Bone marrow (tissue), 2 donors: ENCODE results near the gene RWDD1.
A peak's percentile ranks its signal among the peaks of the same experiment; 100 is the strongest.

Experiments
- DNase-seq, 2 donors: peaks; one replicate each; lab custom pipeline; 2025; lab: John Stamatoyannopoulos, UW

RWDD1 gene, protein sequence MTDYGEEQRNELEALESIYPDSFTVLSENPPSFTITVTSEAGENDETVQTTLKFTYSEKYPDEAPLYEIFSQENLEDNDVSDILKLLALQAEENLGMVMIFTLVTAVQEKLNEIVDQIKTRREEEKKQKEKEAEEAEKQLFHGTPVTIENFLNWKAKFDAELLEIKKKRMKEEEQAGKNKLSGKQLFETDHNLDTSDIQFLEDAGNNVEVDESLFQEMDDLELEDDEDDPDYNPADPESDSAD

GRCh38 chr6:116570856-116571682 is at the start of gene RWDD1:
RWDD1 (plus strand) TSS chr6:116571504; CDS start chr6:116571583, 79 bp downstream.
- DNase-seq: peak; percentile 86 to 99

- DNase-seq: no peak
Observed at GRCh38 chr6:116522896-116523295, 48.4 kb upstream of the RWDD1 start.

- DNase-seq: no peak
Observed at GRCh38 chr6:116524236-116524635, 47.1 kb upstream of the RWDD1 start.

GRCh38 chr6:116528133-116528532 is 43.2 kb upstream of the RWDD1 start:
- no peak for DNase-seq

- no peak for DNase-seq
Observed at GRCh38 chr6:116528780-116529179, 42.5 kb upstream of the RWDD1 start.

GRCh38 chr6:116529466-116530290 is 41.6 kb upstream of the RWDD1 start:
- no peak for DNase-seq

GRCh38 chr6:116530436-116530835 is 40.9 kb upstream of the RWDD1 start:
- DNase-seq: no peak

DNA sequence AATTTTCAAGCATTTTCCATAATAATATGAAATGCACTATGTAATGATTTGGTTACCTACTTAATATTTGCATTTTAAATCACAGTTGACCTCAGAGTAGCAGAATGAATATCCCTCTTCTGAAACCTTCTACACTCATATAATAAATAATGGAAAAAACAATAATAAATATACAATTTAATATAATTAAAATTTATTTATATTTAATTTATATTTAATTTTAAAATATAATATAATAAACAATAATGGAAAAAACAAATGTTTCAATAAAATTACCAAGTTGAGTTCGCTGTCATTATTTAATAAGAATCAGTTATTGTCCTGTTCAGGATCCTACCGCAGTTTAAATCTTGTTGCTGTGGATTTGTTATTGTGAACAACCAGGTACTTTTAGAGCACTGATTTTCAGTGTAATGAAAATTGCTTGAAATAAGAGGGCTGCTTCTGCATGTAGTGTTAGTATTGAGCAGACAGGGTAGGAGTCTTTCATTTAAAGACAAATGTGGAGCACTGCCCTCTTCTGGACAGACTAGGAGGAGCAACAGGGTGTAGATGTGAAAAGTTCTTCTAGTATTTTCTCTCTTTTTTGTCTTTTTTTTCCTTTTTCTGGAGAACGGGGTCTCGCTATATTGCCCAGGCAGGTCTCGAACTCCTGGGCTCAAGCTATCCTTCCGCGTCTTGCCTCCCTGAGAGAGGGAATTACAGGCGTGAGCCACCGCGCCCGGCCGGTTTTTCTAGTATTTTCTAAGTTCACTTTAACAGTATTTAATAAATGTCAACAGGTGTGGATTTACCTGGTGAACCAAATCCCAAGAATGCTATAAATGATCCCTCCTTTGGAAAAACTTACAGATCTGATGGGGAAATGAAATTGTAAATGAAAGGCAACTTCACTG is 39.4 kb upstream of the RWDD1 start:
- peak; percentile 1 to 84 for DNase-seq

GRCh38 chr6:116533233-116533957 is 37.9 kb upstream of the RWDD1 start:
- no peak for DNase-seq

GRCh38 chr6:116535109-116535508 is 36.2 kb upstream of the RWDD1 start:
- no peak for DNase-seq

- peak in 1 of 2 donors; percentile 42 for DNase-seq
Observed at GRCh38 chr6:116536216-116536621, 35.1 kb upstream of the RWDD1 start.

- no peak for DNase-seq
Observed at GRCh38 chr6:116542426-116542825, 28.9 kb upstream of the RWDD1 start.

DNA sequence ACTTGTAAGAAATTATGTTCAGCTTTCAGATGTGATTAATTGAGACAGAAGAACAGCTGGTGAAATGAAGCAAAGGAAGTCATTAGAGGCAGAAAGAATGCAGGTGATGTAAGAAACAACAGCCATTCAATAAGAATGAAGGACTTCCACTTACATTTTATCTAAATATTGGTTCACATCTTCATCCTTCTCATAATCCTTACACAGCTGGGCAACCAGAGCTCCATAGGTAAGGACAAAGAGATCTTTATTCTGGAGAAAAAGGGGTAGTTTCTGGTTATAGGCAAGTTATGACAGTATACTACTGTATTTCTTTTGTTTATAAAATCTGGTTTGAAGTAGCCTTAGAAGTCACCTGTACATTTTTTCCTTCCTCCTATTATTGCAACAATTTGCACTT is 28.2 kb upstream of the RWDD1 start:
- no peak for DNase-seq

DNA sequence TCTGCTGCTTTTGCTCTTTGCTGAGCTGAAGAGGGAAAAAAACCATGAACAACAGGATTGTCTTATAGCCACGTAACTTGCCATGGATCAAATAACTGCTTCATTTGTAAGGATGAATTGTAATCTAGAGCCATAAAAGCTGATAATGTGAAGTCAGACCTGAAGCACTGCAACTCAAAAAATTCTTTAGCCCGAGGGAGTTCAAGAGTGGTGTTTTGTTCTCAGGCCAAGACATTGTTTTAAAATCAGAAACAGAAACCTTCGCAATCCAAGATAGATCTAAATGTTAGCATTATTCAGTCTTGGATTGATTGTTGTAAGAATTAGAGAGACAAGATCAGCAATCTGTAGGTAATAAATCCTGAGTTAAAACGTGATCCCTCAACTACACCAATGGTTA is 25.7 kb upstream of the RWDD1 start, which contains the start of gene TRAPPC3L:
TRAPPC3L (minus strand) TSS at position 34 of the 400 bp plus-strand sequence. CDS start 170 bp downstream, outside the sequence.
- no peak for DNase-seq

DNA sequence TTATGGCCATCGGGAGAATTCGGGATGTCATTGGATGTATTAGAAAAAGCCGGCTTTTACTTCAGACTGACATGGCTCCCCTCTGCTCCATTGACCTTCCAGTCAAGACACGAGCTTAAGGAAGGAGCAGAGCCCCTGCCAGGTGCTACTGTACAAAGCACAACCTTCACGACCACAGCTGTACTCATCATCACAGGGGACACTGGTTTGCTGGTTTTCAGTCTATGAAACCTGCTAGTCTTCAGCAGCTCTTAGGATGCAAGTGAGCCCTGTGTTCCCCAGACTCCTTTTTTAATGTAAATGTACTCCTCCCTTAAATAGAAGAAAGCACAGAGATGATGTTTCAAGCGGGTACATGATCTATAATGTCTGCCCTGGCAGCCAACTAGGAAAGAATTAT is 23.9 kb upstream of the RWDD1 start:
- no peak for DNase-seq

GRCh38 chr6:116550796-116551195 is 20.5 kb upstream of the RWDD1 start:
- no peak for DNase-seq

GRCh38 chr6:116553451-116553850 is 17.9 kb upstream of the RWDD1 start, which contains the start of gene CALHM4:
CALHM4 (plus strand) TSS chr6:116553751; CDS start chr6:116553794, 43 bp downstream.
- no peak for DNase-seq

GRCh38 chr6:116556065-116556464 is 15.2 kb upstream of the RWDD1 start:
- DNase-seq: no peak

DNA sequence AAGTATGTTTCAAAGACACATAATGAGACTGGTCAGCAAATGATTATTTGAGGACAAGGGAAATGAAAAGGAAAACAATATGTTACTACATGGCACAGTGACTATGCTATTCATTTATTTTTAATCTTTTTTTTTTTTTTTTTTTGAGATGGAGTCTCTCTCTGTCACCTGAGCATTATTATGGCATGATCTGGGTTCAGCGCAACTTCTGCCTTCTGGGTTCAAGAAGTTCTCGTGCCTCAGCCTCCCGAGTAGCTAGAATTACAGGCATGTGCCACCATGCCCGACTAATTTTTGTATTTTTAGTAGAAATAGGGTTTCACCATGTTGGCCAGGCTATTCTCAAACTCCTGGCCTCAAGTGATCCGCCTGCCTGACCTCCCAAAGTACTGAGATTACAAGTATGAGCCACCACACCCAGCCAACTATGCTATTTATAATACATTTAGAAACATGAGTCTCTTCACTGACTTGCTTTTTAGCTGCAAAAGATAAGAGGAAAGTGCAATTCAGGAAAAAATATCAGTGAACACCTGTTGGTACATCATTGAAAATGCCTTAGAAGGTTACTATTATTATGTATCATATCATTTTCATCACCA is 14.4 kb upstream of the RWDD1 start:
- no peak for DNase-seq

- no peak for DNase-seq
Observed at GRCh38 chr6:116557893-116558292, 13.4 kb upstream of the RWDD1 start.
